ENCODE results near the gene UCK1.

The UCK1 gene

DNA sequence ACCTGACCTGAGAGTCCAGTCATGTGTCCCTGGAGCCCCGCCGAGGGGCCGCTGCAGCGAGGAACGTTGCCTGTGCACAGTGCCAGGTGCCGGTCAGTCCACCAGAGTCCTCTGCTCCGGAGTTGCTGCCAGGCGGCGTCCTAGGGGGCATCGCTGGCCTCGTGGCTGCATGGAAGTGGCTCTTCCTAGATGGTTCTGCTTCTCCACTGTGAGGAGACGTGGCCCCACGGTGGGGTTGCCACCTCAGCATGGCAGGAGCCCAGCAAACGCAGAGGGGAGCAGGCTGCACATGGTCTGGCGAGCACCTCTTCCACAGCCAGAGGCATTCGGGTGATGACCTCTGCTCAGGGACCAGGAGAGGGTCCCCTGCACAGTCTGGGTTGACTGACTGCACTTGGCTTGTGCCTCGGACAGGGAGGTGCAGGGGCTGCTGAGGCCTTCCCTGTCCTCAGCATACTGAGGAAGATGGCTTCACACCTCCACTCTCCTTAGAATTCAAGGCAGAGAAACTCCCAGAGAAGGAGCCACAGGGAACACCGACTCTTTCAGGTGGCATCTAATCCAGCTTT lies 54.2 kb downstream of the UCK1 start:
- no peak for DNase-seq

DNA sequence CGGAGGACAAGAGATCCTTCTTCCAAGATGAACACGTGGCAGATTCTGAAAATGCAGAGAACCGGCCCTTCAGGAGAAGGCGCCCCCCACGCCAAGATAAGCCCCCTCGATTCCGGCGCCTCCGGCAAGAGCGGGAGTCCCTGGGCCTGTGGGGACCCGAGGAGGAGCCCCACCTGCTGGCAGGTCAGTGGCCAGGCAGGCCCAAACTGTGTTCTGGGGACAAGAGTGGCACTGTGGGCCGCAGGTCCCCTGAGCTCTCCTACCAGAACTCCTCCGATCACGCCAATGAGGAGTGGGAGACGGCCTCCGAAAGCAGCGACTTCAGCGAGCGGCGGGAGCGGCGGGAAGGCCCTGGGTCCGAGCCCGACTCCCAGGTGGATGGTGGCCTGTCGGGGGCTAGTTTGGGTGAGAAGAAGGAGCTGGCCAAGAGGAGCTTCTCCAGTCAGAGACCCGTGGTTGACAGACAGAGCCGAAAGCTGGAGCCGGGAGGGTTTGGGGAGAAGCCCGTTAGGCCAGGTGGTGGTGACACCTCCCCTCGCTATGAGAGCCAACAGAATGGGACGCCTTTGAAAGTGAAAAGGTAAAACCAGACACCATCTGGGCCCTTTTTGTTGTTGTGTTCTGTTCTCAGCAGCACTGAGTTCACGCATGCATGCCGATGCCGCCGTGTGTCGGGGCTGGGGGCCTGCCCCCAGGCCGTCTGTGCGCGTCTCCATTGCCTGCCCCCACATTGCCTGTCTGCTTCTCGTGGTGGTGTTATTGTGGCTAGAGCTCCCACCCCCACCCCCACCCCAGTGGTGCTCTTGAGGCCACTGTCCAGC lies 54.9 kb downstream of the UCK1 start:
- no peak for DNase-seq

DNA sequence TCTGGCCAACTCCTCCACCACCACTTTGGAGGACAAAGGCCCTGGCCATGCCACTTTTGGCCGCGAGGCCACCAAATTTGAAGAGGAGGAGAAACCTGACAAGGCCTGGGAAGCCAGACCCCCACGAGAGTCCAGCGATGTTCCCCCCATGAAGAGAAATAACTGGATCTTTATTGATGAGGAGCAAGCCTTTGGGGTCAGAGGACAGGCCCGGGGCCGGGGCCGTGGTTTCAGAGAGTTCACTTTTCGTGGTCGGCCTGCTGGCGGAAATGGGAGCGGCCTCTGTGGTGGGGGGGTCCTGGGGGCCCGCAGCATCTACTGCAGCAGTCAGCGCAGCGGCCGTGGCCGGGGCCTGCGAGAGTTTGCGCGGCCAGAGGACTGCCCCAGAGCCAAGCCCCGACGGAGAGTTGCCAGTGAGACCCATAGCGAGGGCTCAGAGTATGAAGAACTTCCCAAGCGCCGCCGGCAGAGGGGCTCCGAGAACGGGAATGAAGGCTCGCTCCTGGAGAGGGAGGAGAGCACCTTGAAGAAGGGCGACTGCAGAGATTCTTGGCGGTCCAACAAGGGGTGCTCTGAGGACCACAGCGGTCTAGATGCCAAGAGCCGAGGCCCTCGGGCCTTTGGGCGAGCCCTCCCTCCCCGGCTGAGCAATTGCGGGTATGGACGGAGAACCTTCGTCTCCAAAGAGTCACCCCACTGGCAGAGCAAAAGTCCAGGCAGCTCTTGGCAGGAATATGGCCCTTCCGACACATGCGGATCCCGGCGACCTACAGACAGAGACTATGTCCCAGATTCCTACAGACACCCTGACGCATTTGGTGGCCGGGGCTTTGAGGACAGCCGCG lies 55.7 kb downstream of the UCK1 start:
- DNase-seq = no peak

DNA sequence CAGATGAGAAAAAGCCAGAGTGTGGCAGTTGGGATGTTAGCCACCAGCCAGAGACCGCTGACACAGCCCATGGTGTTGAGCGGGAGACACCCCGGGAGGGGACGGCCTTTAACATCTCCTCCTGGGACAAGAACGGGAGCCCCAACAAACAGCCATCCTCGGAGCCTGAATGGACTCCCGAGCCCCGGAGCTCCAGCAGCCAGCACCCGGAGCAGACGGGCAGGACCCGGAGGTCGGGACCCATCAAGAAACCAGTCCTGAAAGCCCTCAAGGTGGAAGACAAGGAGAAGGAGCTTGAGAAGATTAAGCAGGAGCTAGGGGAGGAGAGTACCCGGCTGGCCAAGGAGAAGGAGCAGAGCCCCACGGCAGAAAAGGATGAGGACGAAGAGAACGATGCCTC lies 56.4 kb downstream of the UCK1 start:
- DNase-seq = no peak

DNA sequence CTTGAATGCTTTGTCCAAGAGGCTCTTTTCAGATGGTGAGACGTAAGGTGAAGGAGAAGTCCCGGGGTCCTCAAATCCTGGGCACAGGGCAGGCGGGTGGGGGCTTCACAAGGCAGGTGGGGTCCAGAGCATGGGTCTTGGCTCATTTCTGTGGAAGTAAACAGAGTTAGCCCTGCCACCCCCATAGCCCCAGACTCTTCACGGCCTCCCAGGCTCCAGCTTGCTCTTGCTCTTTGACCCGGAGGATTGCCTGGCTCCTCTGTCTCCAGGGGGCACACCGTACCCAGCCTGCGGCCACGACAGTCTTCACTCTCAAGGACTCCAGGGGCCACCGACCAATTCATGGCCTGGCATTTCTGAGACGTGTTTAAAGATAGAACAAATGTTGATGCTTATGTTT lies 57.2 kb downstream of the UCK1 start:
- DNase-seq = no peak
